GM12878 (cell line): ENCODE data around the gene DENND1A.

ENCODE experiments used
- CHD2 ChIP-seq: IDR thresholded peaks from 2 replicates; pipeline ENCODE4 v1.6.1; 2011; ENCODE audit warnings: low read depth, low read length, improper control_type of control experiment, borderline replicate concordance
- CREM ChIP-seq: IDR thresholded peaks from 2 replicates; pipeline ENCODE4 v1.6.1; 2014; ENCODE audit warnings: antibody characterized with exemption, low read depth
- MAX ChIP-seq: IDR thresholded peaks from 2 replicates; pipeline ENCODE4 v1.6.1; 2012; ENCODE audit warnings: low read depth, low read length, improper control_type of control experiment
- POLR2A ChIP-seq: IDR thresholded peaks from 2 replicates; pipeline ENCODE4 v1.6.1; 2011; ENCODE audit warnings: low read depth, mild to moderate bottlenecking, low read length
- RCOR1 ChIP-seq: conservative IDR thresholded peaks from 2 replicates; pipeline ENCODE4 v1.6.1; 2012; ENCODE audit warnings: low read depth, low read length, improper control_type of control experiment
- SP1 ChIP-seq: IDR thresholded peaks from one replicate; pipeline ENCODE4 v1.6.1; 2011; ENCODE audit warnings: low read depth, low read length
- TF ChIP-seq, protein P1 (sequence below), 3 experiments: IDR thresholded peaks in 2 of 3; conservative IDR thresholded peaks in 1 of 3; 2 replicates each; pipeline ENCODE4 v1.5.1; 2011; ENCODE audit warnings: low read depth in 3 of 3, low read length in 3 of 3, mild to moderate bottlenecking in 3 of 3, control low read depth in 2 of 3, moderate library complexity in 2 of 3, inconsistent platforms in 1 of 3, mixed read lengths in 1 of 3; ENCODE audit not compliant: control insufficient read depth in 2 of 3, insufficient read depth in 1 of 3; ENCODE audit errors: extremely low read depth in 1 of 3

DNA sequence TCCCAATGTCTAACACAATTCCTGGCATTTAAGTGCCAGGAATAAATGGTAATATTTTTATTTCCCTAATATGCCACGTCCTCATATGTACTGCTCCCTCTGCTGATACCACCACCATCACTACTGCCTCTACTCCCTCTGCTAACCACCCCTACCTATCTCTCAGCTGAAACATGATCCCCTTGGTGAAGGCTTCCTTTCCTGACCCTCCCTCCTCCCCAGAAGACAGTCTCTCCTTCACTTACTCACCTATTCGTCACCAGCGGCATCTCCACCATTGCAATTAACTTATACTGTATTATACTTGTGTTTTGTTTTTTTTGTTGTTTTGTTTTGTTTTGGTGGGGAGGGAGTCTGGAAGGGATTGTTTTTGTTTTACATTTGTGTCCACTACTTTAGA is 4.8 kb downstream of the DENND1A start:
- TF ChIP-seq MAX (no peak), CREM (no peak), CHD2 (no peak), SP1 (no peak), RCOR1 (no peak), POLR2A (no peak)
- TF ChIP-seq, protein P1, sequence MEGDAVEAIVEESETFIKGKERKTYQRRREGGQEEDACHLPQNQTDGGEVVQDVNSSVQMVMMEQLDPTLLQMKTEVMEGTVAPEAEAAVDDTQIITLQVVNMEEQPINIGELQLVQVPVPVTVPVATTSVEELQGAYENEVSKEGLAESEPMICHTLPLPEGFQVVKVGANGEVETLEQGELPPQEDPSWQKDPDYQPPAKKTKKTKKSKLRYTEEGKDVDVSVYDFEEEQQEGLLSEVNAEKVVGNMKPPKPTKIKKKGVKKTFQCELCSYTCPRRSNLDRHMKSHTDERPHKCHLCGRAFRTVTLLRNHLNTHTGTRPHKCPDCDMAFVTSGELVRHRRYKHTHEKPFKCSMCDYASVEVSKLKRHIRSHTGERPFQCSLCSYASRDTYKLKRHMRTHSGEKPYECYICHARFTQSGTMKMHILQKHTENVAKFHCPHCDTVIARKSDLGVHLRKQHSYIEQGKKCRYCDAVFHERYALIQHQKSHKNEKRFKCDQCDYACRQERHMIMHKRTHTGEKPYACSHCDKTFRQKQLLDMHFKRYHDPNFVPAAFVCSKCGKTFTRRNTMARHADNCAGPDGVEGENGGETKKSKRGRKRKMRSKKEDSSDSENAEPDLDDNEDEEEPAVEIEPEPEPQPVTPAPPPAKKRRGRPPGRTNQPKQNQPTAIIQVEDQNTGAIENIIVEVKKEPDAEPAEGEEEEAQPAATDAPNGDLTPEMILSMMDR (IDR thresholded peaks at IDR 0.05 in 2 of 3, conservative IDR thresholded peaks at IDR 0.05 in 1 of 3; ENCODE audit: control insufficient read depth in 2 of 3, extremely low read depth in 1 of 3, insufficient read depth in 1 of 3, low read depth in 3 of 3, low read length in 3 of 3): no peak
